A673 (cell line): ENCODE data around the gene TM4SF4. TPM values are rescaled to one million over a fixed set of nuclear protein-coding genes. Genes with fewer than 3 reads are reported as not detected.

Experiments used
- Bru-seq: library from RNA; stranded (reverse); fragments of 400-500 nt; gene quantifications from one replicate; lab custom pipeline; 2021; lab: Mats Ljungman, UMichigan
- BruChase-seq, 2 experiments: library from RNA; stranded (reverse); fragments of 400-500 nt; gene quantifications; one replicate each; lab custom pipeline; 2021; lab: Mats Ljungman, UMichigan
- BruUV-seq: library from RNA; stranded (reverse); fragments of 400-500 nt; replicated peaks from 2 replicates; lab custom pipeline; 2021; lab: Mats Ljungman, UMichigan
- CTCF ChIA-PET: fragments of 300-600 bp; sonication (Branson Sonifier 250); formaldehyde crosslinking; loops from one replicate; lab custom pipeline; 2022; ENCODE audit warnings: antibody characterized with exemption; lab: Charles Lee
- POLR2A ChIA-PET: fragments of 300-600 bp; sonication (Branson Sonifier 250); formaldehyde crosslinking; loops from one replicate; lab custom pipeline; 2022; ENCODE audit warnings: antibody characterized with exemption; ENCODE audit not compliant: low non-redundant PET; lab: Charles Lee
- DNase-seq: peaks from one replicate; pipeline ENCODE4 v3.0.0-alpha.2; 2015; ENCODE audit warnings: low spot score
- H3K27ac ChIP-seq: fragments of 200-600 bp; sonication (generic); 2 replicates; pipeline ENCODE4 v1.5.1; 2016; ENCODE audit warnings: mixed run types, low read depth, mild to moderate bottlenecking, mixed read lengths, antibody characterized with exemption, low read length; ENCODE audit not compliant: poor library complexity, severe bottlenecking
- H3K27me3 ChIP-seq: fragments of 200-600 bp; sonication (generic); replicated peaks from 2 replicates; pipeline ENCODE4 v1.6.1; 2017; ENCODE audit warnings: mixed run types, low read depth, mild to moderate bottlenecking, mixed read lengths, antibody characterized with exemption, low read length; ENCODE audit not compliant: insufficient read depth, poor library complexity
- H3K36me3 ChIP-seq: fragments of 200-600 bp; sonication (generic); 2 replicates; pipeline ENCODE4 v1.6.1; 2016; ENCODE audit warnings: mixed run types, mild to moderate bottlenecking, mixed read lengths, antibody characterized with exemption, low read length; ENCODE audit not compliant: insufficient read depth, poor library complexity, severe bottlenecking
- H3K4me1 ChIP-seq: fragments of 200-600 bp; sonication (generic); 2 replicates; pipeline ENCODE4 v1.6.1; 2017; ENCODE audit warnings: mixed run types, mild to moderate bottlenecking, mixed read lengths, antibody characterized with exemption, low read length; ENCODE audit not compliant: insufficient read depth, poor library complexity, severe bottlenecking
- H3K4me3 ChIP-seq: fragments of 200-600 bp; sonication (generic); 2 replicates; pipeline ENCODE4 v1.5.1; 2016; ENCODE audit warnings: low read depth, mixed run types, mild to moderate bottlenecking, mixed read lengths, low read length; ENCODE audit not compliant: poor library complexity, severe bottlenecking
- H3K9me3 ChIP-seq: fragments of 200-600 bp; sonication (generic); 2 replicates; pipeline ENCODE4 v1.6.1; 2016; ENCODE audit warnings: mixed run types, low read depth, mild to moderate bottlenecking, mixed read lengths, antibody characterized with exemption, low read length; ENCODE audit not compliant: poor library complexity, severe bottlenecking
- EZH2 ChIP-seq: fragments of 200-600 bp; sonication (generic); IDR thresholded peaks from 2 replicates; pipeline ENCODE4 v1.6.1; 2017; ENCODE audit warnings: borderline replicate concordance, low read depth, mild to moderate bottlenecking, mixed read lengths, antibody characterized with exemption, low read length; ENCODE audit not compliant: poor library complexity, severe bottlenecking
- intact Hi-C: fragments of 100-400 bp; cut with micrococcal nuclease; formaldehyde crosslinking; loops from one replicate; pipeline ENCODE4 v1.10.0; 2022; ENCODE audit not compliant: unreplicated experiment
- long read RNA-seq: library from polyadenylated mRNA; stranded (forward); transcript quantifications from one replicate; pipeline ENCODE4 v2.0.0, GENCODE V29; 2022
- total RNA-seq: library from RNA; stranded (reverse); gene quantifications from 2 replicates; pipeline ENCODE4 v1.2.3, GENCODE V29; 2021
- TF ChIP-seq, protein P1 (sequence below): fragments of 300-800, 200-600 bp; sonication (generic); conservative IDR thresholded peaks from 2 replicates; pipeline ENCODE4 v1.5.1; 2017; ENCODE audit warnings: low read depth, mild to moderate bottlenecking, antibody characterized with exemption, low read length, moderate library complexity, mixed read lengths

TM4SF4 gene, protein sequence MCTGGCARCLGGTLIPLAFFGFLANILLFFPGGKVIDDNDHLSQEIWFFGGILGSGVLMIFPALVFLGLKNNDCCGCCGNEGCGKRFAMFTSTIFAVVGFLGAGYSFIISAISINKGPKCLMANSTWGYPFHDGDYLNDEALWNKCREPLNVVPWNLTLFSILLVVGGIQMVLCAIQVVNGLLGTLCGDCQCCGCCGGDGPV
- not detected in 2 replicates for total RNA-seq
- not detected for Bru-seq, nascent RNA
- BruChase-seq, experiment 1, labeled RNA remaining after a 2-hour chase, result not detected
- not detected for BruChase-seq, experiment 2, labeled RNA remaining after a 6-hour chase
- long read RNA-seq, result 0 reads

DNA sequence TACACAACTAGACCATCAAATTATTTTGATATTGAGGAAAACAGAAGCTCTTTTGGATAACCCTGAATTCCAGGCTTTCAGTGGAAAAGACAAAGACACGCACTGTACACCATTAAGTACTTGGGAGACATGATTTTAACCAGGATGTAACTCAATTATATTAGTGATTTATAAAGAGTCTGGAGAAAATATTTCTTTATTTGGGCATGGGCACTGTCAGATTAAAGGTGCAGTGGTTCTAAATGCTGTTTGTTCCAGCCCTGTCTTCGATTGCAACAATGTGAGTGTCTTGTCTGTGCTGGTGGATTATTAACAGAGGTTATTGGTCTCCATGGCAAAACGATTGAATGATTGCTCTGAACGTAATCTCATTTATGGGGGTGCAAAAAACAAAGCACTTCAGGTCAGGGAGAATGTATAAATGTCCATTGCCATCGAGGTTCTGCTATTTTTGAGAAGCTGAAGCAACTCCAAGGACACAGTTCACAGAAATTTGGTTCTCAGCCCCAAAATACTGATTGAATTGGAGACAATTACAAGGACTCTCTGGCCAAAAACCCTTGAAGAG lies at the start of gene TM4SF4:
TSS of gene TM4SF4 (plus strand) at position 448 of the 568 bp plus-strand sequence. CDS start 181 bp downstream, outside the sequence.
- intact Hi-C loops, result loop anchor here (5.0 kb wide), 1 partner anchor 77 kb away; no protein-coding TSS in a partner anchor
- POLR2A ChIA-PET, result no interaction called here
- CTCF ChIA-PET, result no interaction called here
- Histone ChIP-seq H3K4me3 (no peak within 1 kb of the TSS), H3K27me3 (no peaks in the 10 kb centered on the region), H3K36me3 (no peaks in the 10 kb centered on the region), H3K4me1 (peaks cover 6% of the 10 kb centered on the region), H3K27ac (no peak within 1 kb of the TSS), H3K9me3 (no peaks in the 10 kb centered on the region)
- no peak for DNase-seq
- TF ChIP-seq, protein P1, sequence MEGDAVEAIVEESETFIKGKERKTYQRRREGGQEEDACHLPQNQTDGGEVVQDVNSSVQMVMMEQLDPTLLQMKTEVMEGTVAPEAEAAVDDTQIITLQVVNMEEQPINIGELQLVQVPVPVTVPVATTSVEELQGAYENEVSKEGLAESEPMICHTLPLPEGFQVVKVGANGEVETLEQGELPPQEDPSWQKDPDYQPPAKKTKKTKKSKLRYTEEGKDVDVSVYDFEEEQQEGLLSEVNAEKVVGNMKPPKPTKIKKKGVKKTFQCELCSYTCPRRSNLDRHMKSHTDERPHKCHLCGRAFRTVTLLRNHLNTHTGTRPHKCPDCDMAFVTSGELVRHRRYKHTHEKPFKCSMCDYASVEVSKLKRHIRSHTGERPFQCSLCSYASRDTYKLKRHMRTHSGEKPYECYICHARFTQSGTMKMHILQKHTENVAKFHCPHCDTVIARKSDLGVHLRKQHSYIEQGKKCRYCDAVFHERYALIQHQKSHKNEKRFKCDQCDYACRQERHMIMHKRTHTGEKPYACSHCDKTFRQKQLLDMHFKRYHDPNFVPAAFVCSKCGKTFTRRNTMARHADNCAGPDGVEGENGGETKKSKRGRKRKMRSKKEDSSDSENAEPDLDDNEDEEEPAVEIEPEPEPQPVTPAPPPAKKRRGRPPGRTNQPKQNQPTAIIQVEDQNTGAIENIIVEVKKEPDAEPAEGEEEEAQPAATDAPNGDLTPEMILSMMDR, result no peak
- no peak for TF ChIP-seq EZH2
- BruUV-seq, result no TSS peak

DNA sequence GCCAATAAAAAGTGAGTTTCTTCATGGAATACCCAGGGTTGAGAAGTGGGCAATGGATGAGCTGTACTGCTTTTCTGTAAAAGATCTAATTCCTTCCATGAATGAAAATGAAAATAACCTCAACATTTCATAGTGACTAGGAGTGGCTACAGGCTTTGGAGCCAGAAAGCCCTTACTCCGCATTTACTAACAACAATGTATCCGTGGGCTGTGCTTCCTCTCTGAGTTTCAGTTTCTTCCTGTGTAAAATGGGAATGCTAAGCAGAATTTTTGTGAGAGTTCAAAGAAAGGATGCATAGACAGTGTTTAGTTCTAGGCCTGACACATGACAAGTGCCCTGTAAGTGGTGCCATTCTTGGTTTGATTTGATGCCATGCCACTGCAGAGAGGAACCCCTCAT lies 49.6 kb upstream of the TM4SF4 start:
- no peaks in the 10 kb centered on the region for H3K4me1 ChIP-seq
- CTCF ChIA-PET, result no interaction called here
- DNase-seq, result no peak
- H3K4me3 ChIP-seq, result no peak overlapping the region
- no peaks in the 10 kb centered on the region for H3K9me3 ChIP-seq
- POLR2A ChIA-PET, result no interaction called here
- H3K27ac ChIP-seq, result no peak overlapping the region
- intact Hi-C loops, result no loop called here
- no peaks in the 10 kb centered on the region for H3K27me3 ChIP-seq
- H3K36me3 ChIP-seq, result no peaks in the 10 kb centered on the region
- BruUV-seq, result no TSS peak
- TF ChIP-seq, protein P1, result no peak
- TF ChIP-seq EZH2, result no peak

DNA sequence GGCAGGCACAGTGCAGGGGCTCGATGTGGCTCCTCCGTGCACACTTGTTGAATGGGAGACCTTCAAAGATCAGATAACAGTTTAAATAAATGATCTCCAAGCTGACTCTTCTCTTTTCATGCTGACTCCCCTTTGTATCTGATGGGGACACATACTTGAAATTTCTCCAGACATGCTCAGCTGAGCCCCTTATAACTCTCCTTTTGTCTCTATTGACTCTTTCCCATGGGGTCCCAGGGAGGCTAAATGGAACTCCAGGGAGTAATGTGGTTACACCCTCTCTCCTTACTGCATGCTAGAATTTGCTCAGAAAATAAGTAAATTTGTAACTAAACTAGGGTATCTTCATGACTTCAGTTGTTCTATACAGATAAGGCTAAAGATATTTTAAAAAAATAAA lies 48.2 kb upstream of the TM4SF4 start:
- DNase-seq, result no peak
- no peaks in the 10 kb centered on the region for H3K36me3 ChIP-seq
- BruUV-seq, result no TSS peak
- H3K4me1 ChIP-seq, result no peaks in the 10 kb centered on the region
- H3K27ac ChIP-seq, result no peak overlapping the region
- H3K9me3 ChIP-seq, result no peaks in the 10 kb centered on the region
- no peak for TF ChIP-seq EZH2
- TF ChIP-seq, protein P1, result no peak
- H3K27me3 ChIP-seq, result no peaks in the 10 kb centered on the region
- H3K4me3 ChIP-seq, result no peak overlapping the region
- intact Hi-C loops, result no loop called here
- POLR2A ChIA-PET, result interaction anchor here (0.7 kb wide), 1 partner anchor 9 kb away, joined by 4 read pairs; no protein-coding TSS in a partner anchor
- CTCF ChIA-PET, result no interaction called here
